Measurements from ENCODE around the gene SYT1.

DNA sequence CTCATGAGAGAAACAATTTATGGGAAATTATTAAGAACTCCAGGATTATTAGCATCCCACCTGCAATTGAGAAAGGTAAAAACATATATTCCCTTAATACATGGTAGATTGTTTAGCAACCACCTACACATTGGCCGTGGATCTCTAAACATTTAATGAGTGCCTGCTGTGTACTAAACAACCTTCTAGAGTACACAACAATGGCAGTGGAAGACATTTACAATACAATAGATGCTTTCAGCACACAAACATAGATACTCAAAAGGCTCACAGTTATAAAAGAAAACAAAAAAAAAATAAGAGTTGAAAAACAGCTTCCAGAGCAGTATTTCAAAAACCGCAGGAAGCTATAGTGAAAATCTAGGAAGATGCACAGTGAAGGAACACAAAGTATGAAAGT, 382.9 kb downstream of the SYT1 start:
- TF ChIP-seq CTCF (IDR thresholded peaks at IDR 0.05) = no peak
- no peak for TF ChIP-seq ZFX (IDR thresholded peaks at IDR 0.05; ENCODE audit: borderline replicate concordance)

Data from 22Rv1 (cell line).